SK-N-SH treated with all-trans-retinoic acid at 6 μM for 48 hours (cell line): ENCODE measurements around the gene EPS8.

Experiments
- ATAC-seq: fragments of 200-7000 bp; cut with Tn5 transposase; 3 replicates; pipeline ENCODE4 v1.9.1; 2020; ENCODE audit warnings: mild to moderate bottlenecking, moderate library complexity
- ARNTL ChIP-seq: fragments of 450-650 bp; formaldehyde crosslinking; IDR thresholded peaks from 2 replicates; pipeline ENCODE4 v1.5.0; 2020; ENCODE audit warnings: low read depth, mild to moderate bottlenecking, moderate library complexity, borderline replicate concordance
- BACH2 ChIP-seq: fragments of 250-450 bp; sonication (Bioruptor Pico); IDR thresholded peaks from 2 replicates; pipeline ENCODE4 v1.9.0; 2021; ENCODE audit warnings: mild to moderate bottlenecking, borderline replicate concordance
- CREB5 ChIP-seq: fragments of 250-450 bp; sonication (Bioruptor Pico); IDR thresholded peaks from 2 replicates; pipeline ENCODE4 v1.5.1; 2020; ENCODE audit warnings: low read depth, mild to moderate bottlenecking, moderate library complexity
- CSDC2 ChIP-seq: fragments of 250-450 bp; sonication (Bioruptor Pico); IDR thresholded peaks from 2 replicates; pipeline ENCODE4 v1.5.0; 2020; ENCODE audit warnings: mild to moderate bottlenecking, moderate library complexity
- CSRNP3 ChIP-seq: fragments of 250-450 bp; sonication (Bioruptor Pico); IDR thresholded peaks from 2 replicates; pipeline ENCODE4 v1.5.1; 2021; ENCODE audit warnings: mild to moderate bottlenecking, moderate library complexity
- ESRRG ChIP-seq: fragments of 250-450 bp; sonication (Bioruptor Pico); IDR thresholded peaks from 2 replicates; pipeline ENCODE4 v1.6.1; 2021; ENCODE audit warnings: mild to moderate bottlenecking
- GLIS3 ChIP-seq: fragments of 250-450 bp; sonication (Bioruptor Pico); IDR thresholded peaks from 2 replicates; pipeline ENCODE4 v1.5.0; 2020; ENCODE audit warnings: mild to moderate bottlenecking, moderate library complexity
- ISL1 ChIP-seq: fragments of 250-450 bp; sonication (Bioruptor Pico); IDR thresholded peaks from 2 replicates; pipeline ENCODE4 v2.1.2; 2022; ENCODE audit warnings: mild to moderate bottlenecking, moderate library complexity
- PATZ1 ChIP-seq: fragments of 250-450 bp; sonication (Bioruptor Pico); IDR thresholded peaks from 2 replicates; pipeline ENCODE4 v1.8.0; 2020; ENCODE audit warnings: mild to moderate bottlenecking, moderate library complexity, borderline replicate concordance
- POU6F1 ChIP-seq: fragments of 250-450 bp; sonication (Bioruptor Pico); IDR thresholded peaks from 2 replicates; pipeline ENCODE4 v1.8.0; 2021; ENCODE audit warnings: low read depth, mild to moderate bottlenecking, moderate library complexity, borderline replicate concordance
- PPARA ChIP-seq: fragments of 250-450 bp; sonication (Bioruptor Pico); IDR thresholded peaks from 2 replicates; pipeline ENCODE4 v1.5.0; 2020; ENCODE audit warnings: mild to moderate bottlenecking, borderline replicate concordance
- RARB ChIP-seq: fragments of 250-450 bp; sonication (Bioruptor Pico); IDR thresholded peaks from 2 replicates; pipeline ENCODE4 v1.8.0; 2021; ENCODE audit warnings: mild to moderate bottlenecking, moderate library complexity
- SNAI2 ChIP-seq: fragments of 250-450 bp; sonication (Bioruptor Pico); IDR thresholded peaks from 2 replicates; pipeline ENCODE4 v1.5.0; 2020; ENCODE audit warnings: mild to moderate bottlenecking, moderate library complexity
- TOX ChIP-seq: fragments of 250-450 bp; sonication (Bioruptor Pico); IDR thresholded peaks from 2 replicates; pipeline ENCODE4 v1.8.0; 2021; ENCODE audit warnings: mild to moderate bottlenecking, moderate library complexity, borderline replicate concordance
- TSHZ2 ChIP-seq: fragments of 250-450 bp; sonication (Bioruptor Pico); IDR thresholded peaks from 2 replicates; pipeline ENCODE4 v1.5.0; 2020; ENCODE audit warnings: mild to moderate bottlenecking, moderate library complexity
- ZC3H10 ChIP-seq: fragments of 250-450 bp; sonication (Bioruptor Pico); IDR thresholded peaks from 2 replicates; pipeline ENCODE4 v1.5.1; 2021; ENCODE audit warnings: mild to moderate bottlenecking, moderate library complexity
- ZFP3 ChIP-seq: fragments of 250-450 bp; sonication (Bioruptor Pico); IDR thresholded peaks from 2 replicates; pipeline ENCODE4 v1.5.0; 2020; ENCODE audit warnings: mild to moderate bottlenecking, moderate library complexity
- ZFP30 ChIP-seq: fragments of 450-650 bp; formaldehyde crosslinking; IDR thresholded peaks from 2 replicates; pipeline ENCODE4 v1.5.0; 2022; ENCODE audit warnings: mild to moderate bottlenecking, moderate library complexity
- ZNF565 ChIP-seq: fragments of 450-650 bp; formaldehyde crosslinking; conservative IDR thresholded peaks from 2 replicates; pipeline ENCODE4 v1.5.0; 2020; ENCODE audit warnings: low read depth, mild to moderate bottlenecking, moderate library complexity
- ZNF70 ChIP-seq: fragments of 450-650 bp; formaldehyde crosslinking; IDR thresholded peaks from 2 replicates; pipeline ENCODE4 v1.5.0; 2020; ENCODE audit warnings: mild to moderate bottlenecking, moderate library complexity
- ZNF8 ChIP-seq: fragments of 450-650 bp; formaldehyde crosslinking; IDR thresholded peaks from 2 replicates; pipeline ENCODE4 v1.5.0; 2020; ENCODE audit warnings: mild to moderate bottlenecking, moderate library complexity

The EPS8 gene

GRCh38 chr12:15770021-15770420, 19.2 kb downstream of the EPS8 start (continued):
- no peak for TF ChIP-seq CSRNP3 (CRISPR knock-in tag)
- no peak for TF ChIP-seq TSHZ2 (CRISPR knock-in tag)
- no peak for TF ChIP-seq PPARA (CRISPR knock-in tag)
- TF ChIP-seq SNAI2 (CRISPR knock-in tag) = no peak
- TF ChIP-seq, all 23 proteins: peak for 0

GRCh38 chr12:15769586-15769985, 19.6 kb downstream of the EPS8 start:
- no peak for TF ChIP-seq ISL1 (CRISPR knock-in tag)
- no peak for TF ChIP-seq GLIS3 (CRISPR knock-in tag)
- TF ChIP-seq CSRNP3 (CRISPR knock-in tag) = no peak
- no peak for TF ChIP-seq ZNF565
- TF ChIP-seq TOX (CRISPR knock-in tag) = no peak
- TF ChIP-seq BACH2 = no peak
- no peak for TF ChIP-seq ARNTL (CRISPR knock-in tag)
- TF ChIP-seq CREB5 (CRISPR knock-in tag) = no peak
- TF ChIP-seq ZNF8 (CRISPR knock-in tag) = no peak
- TF ChIP-seq RARB (CRISPR knock-in tag) = no peak
- no peak for TF ChIP-seq CSDC2 (CRISPR knock-in tag)
- no peak for ATAC-seq

- no peak for ATAC-seq
- TF ChIP-seq BACH2 = no peak
- no peak for TF ChIP-seq ZFP3 (CRISPR knock-in tag)
- TF ChIP-seq ZFP30 = no peak
- no peak for TF ChIP-seq SNAI2 (CRISPR knock-in tag)
- no peak for TF ChIP-seq ISL1 (CRISPR knock-in tag)
- TF ChIP-seq ZNF70 (CRISPR knock-in tag) = no peak
- no peak for TF ChIP-seq CSRNP3 (CRISPR knock-in tag)
- no peak for TF ChIP-seq ZNF565
- TF ChIP-seq ARNTL (CRISPR knock-in tag) = no peak
- TF ChIP-seq ZC3H10 (CRISPR knock-in tag) = no peak
- no peak for TF ChIP-seq GLIS3 (CRISPR knock-in tag)
- TF ChIP-seq ESRRG (CRISPR knock-in tag) = no peak
These were observed 21.9 kb downstream of the EPS8 start for GRCh38 chr12:15767301-15767700.

GRCh38 chr12:15763328-15763727, 25.9 kb downstream of the EPS8 start:
- ATAC-seq = no peak

More at GRCh38 chr12:15763328-15763727, 25.9 kb downstream of the EPS8 start:
- no peak for TF ChIP-seq TOX (CRISPR knock-in tag)
- no peak for TF ChIP-seq CSDC2 (CRISPR knock-in tag)
- no peak for TF ChIP-seq ZNF565
- TF ChIP-seq ZNF8 (CRISPR knock-in tag) = no peak
- TF ChIP-seq PATZ1 (CRISPR knock-in tag) = no peak
- no peak for TF ChIP-seq ZNF70 (CRISPR knock-in tag)
- no peak for TF ChIP-seq ZFP3 (CRISPR knock-in tag)
- TF ChIP-seq RARB (CRISPR knock-in tag) = no peak
- TF ChIP-seq POU6F1 (CRISPR knock-in tag) = no peak
- TF ChIP-seq BACH2 = no peak
- TF ChIP-seq ESRRG (CRISPR knock-in tag) = no peak
- TF ChIP-seq ARNTL (CRISPR knock-in tag) = no peak
- no peak for TF ChIP-seq PPARA (CRISPR knock-in tag)
